ENCODE results near the gene UBN1.

- TF ChIP-seq CTCF (IDR thresholded peaks at IDR 0.05) (no peak), POLR2A (IDR thresholded peaks at IDR 0.05) (no peak)
Measured at GRCh38 chr16:4868535-4868934, 21.3 kb downstream of the UBN1 start.

Data from testis (tissue), 2 donors.